ENCODE measurements around the gene CT55. TPM values are rescaled to one million over a fixed set of nuclear protein-coding genes. Genes with fewer than 3 reads are reported as not detected.

The CT55 gene
- total RNA-seq, 1 donor from 2014 or later, result not detected

Other genes starting within 250 kb of the CT55 start
- 0.41 TPM for gene SMIM10, start 180.4 kb downstream of the CT55 start, total RNA-seq
- 5.7 TPM for gene RTL8B, start 148.9 kb downstream of the CT55 start, total RNA-seq
- gene RTL8C, start 139.0 kb downstream of the CT55 start, total RNA-seq, result 19.2 TPM
- 5.3 TPM for gene RTL8A, start 119.3 kb downstream of the CT55 start, total RNA-seq
- gene SMIM10L2B, start 72.7 kb downstream of the CT55 start, total RNA-seq, result 4.1 TPM
- gene ETDB, start 50.9 kb downstream of the CT55 start, total RNA-seq, result not detected
- gene ETDA, start 80.7 kb upstream of the CT55 start, total RNA-seq, result not detected
- not detected for gene ETDC, start 138.1 kb upstream of the CT55 start, total RNA-seq
- 11.0 TPM for gene ZNF75D, start 172.7 kb upstream of the CT55 start, total RNA-seq
- 13.0 TPM for gene ZNF449, start 173.4 kb upstream of the CT55 start, total RNA-seq

Measured in frontal cortex (tissue), 1 donor.